Heart left ventricle (tissue), 13 donors: Measurements from ENCODE around the gene RBM47.

Experiments
- CTCF ChIP-seq, 12 donors: fragments of 200-600 bp; sonication (generic) in 4 of 12; IDR thresholded peaks; one replicate each; pipeline versions ENCODE4 v1.5.0 to v1.8.0; 2018 to 2022; ENCODE audit warnings: antibody characterized with exemption in 12 of 12, mild to moderate bottlenecking in 5 of 12
- POLR2A ChIP-seq, 2 donors: fragments of 450-650 bp; IDR thresholded peaks; one replicate each; pipeline ENCODE4 v1.6.1; 2017; ENCODE audit warnings: antibody characterized with exemption in 2 of 2, mild to moderate bottlenecking in 2 of 2, moderate library complexity in 2 of 2
- donor health status: ischemic (EF 13 %, LVEDD 7.1; RV severe dilation, severe dysfunction).
- donor health status: DM: no; HTN: yes; CAD: no.
- donor health status: DM: no; HTN: no; CAD: no.
- donor health status: ischemic (EF 25% LVEDD 6.9; RV normal size, moderate dysfunction).
- donor health status: ischemic (EF 25% LVEDD 5.7; RV mildly dilated, moderate dysfunction).
- donor health status: ischemic (EF 35%, LVEDD 5.7; RV mildly dilated, moderate dysfunction).
- donor health status: nonischemic (EF 11% LVEDD 7.7; RV severe dilation, severe dysfunction).
- donor health status: DM: yes; HTN: yes; CAD: no.
- donor health status: PGD.
- donor health status: ischemic (EF 29% LVEDD 5.4; RV normal size, mild dysfunction).
- donor health status: nonischemic (EF 23%, LVEDD 6.1; RV moderate dilation, normal function).

DNA sequence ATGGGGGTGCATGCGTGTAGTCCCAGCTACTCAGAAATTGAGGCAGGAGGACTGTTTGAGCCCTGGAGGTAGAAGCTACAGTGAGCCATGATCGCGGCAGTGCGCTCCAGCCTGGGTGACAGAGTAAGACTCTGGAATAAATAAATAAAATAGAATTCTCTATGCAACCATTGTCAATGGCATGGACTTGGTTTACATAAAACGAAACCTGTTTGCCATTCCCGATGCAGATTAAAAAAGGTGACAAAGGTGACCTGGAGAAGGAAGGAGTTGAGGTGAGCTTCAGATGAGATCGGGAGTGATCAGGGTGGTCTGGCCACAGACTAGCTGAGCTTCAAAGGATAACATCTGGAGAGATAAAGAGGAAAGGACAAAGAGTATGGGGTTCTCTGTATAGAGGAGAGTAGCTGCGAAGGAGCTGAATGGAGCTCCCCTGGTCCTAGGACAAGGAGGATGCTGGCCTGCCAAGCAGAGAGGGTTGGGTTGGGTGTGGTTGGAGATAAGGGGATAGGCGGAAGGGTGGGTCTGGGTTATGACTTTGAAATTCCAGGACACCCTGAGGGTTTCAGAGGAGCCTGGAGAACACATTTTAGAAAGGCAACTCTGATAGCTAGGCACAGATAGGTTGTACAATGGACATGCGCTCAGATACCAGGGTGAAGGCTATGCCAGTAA lies 98.6 kb downstream of the RBM47 start:
- TF ChIP-seq CTCF (IDR thresholded peaks at IDR 0.05) (no peak), POLR2A (IDR thresholded peaks at IDR 0.05) (no peak)
